Medulla oblongata (tissue), 1 donor: Measurements from ENCODE around the gene TPRKB.
"Not testable (repeated sequence)": the region's sequence is repeated elsewhere in the genome, so short reads cannot be mapped to it uniquely, and the experiment has no call there.

Source experiments
- DNase-seq: peaks from one replicate; pipeline ENCODE4 v3.0.0-alpha.2; 2015; ENCODE audit errors: extremely low spot score

The TPRKB gene

DNA sequence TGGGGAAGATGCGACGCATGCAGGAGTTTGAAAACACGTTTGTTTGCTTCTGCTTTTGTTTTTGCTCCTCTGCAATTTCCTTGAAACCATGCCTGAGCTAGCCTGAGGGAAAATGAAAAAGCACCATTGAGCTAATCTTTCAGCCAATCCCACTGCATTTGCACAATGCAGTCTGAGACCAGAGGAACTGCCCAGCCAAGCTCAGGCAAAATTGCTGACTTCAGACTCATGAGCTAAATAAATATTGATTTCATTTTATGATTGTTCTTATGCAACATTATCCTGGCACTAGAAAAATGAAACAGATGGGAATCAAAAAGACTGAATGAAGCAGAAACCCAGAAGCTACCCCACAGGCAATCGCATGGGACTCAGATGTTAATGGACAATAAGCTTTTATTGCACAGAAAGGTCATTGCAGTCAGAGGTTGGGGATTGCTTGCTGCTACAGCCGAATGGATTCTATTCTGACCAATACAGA lies 37.0 kb downstream of the TPRKB start:
- peak; percentile 51 for DNase-seq

DNA sequence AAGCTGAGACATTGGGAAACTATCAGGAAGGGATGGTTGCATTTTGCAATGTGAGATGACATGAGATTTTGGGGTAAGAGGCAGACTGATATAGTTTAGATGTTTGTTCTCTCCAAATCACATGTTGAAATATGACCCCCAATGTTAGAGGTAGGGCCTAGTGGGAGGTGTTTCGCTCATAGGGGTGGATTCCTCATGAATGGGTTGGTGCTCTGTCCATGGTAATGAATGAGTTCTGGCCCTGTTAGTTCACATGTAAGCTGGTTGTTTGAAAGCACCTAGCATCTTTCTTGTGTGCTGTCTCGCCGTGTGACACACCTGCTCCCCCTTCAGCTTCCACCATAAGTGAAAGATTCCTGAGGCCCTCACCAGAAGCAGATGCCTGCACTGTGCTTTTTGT lies 37.7 kb downstream of the TPRKB start:
- DNase-seq: no peak

DNA sequence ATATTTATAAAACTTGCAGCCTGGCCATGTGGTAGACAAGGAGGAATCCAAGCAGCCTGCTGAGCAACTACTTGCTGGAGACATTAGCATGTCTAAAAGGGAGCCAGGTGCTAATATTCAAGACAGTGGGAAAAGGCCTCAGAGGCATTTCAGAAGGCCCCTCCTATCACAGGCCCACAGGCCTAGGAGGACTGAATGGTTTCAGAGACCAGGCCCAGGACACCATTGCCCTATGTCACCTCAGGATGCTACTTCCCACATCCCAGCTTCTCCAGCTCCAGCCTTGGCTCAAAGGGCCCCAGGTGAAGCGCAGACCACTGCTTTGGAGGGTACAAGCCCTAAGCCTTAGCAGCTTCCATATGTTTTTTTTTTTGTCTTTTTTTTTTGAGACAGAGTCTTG lies 39.0 kb downstream of the TPRKB start:
- DNase-seq: no peak

DNA sequence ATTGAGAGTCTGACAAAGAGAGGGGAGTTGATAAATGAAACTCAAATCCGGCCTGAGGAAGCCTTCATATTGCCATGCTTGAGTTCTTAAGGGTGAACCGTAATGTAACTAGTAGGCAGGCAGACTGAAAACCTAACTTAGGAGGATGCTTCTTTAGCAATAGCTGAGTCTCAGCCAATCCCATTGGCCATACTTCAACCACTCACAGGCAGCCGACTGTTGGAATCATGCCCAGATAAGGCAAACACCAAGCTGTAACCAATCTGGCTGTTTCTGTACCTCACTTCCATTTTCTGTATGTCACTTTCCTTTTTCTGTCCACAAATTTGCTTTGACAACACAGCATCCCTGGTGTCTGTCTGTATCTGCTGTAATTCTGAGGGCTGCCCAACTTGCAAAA lies 39.5 kb downstream of the TPRKB start:
- no peak for DNase-seq

DNA sequence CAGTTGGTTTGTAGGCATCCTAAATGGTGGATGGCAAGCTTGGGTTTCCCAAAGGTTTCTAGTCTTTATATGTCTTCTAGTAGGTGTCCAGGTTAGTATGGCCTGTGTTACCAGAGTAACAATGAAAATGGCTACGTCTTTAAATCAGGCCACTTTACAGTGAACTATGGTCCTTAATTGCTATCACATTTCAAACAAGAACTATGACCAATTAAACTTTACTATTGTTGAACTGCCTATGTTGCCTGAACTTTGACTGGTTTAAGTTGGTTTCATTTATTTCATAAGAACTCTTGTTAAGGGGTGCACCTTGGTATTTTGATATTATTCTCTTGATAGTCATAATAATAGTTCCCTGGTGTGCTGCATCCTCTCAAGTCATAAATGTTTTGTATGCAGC lies 40.2 kb downstream of the TPRKB start:
- not testable (repeated sequence) for DNase-seq

DNA sequence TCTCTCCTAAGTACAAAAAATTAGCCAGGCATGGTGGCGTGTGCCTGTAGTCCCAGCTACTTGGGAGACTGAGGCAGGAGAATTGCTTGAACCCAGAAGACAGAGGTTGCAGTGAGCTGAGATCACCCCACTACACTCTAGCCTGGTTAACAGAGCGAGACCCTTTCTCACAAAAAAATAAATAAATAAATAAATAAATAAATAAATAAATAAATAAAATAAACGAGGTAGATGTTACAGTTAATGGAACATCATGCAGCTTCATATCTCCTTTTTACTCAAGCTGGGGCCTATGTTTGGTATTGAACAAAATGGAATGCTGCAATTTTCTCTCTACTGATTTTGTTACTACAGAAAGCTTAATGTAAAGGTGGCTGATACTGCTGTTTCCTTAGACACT lies 40.6 kb downstream of the TPRKB start:
- not testable (repeated sequence) for DNase-seq

DNA sequence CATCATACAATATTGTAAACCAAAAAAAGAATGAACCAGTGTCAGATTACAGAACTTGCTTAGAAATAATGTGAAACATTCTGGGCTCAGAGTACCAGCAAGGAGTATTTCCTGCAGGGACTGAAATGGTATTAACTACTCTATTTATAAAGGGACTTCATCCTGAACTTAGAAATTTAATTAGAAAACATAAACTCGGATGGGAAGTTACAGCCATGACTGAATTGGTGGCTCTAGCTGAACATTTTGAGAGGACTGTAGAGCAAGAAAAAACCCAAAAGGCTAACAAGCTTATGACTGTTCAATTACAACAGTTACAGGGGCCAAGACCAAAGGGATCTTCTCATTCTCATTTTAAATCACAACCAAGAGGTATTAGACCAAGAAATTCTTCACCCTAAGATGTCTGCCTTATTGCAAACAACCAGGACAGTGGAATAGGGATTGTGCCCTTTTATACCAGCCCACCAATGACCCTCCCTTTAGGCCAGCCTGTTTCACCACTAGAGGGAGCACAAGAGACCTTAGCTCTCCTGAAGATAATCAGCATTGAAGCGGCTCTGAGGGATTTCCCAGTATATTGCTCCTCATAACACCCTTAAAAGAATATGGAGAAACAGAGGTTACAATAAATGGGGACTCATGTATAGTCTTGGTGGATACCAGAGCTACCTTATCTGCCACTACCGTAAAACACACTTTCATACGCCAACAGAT lies 46.6 kb downstream of the TPRKB start:
- DNase-seq: peak; percentile 9

DNA sequence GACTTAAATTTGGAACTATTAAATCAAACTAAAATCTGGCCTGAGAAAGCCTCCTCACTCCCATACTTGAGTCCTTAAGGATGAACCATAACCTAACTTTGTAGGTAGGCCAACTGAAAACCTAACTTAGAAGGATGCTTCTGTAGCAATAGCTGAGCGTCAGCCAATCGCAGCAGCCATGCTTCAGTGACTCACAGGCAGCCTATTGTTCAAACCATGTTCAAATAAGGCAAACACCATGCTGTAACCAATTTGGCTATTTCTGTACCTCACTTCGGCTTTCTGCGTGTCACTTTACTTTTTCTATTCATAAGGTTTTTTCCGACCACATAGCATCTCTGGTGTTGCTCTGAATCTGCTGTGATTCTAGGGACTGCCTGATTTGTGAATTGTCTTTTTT lies 48.7 kb downstream of the TPRKB start:
- not testable (repeated sequence) for DNase-seq

DNA sequence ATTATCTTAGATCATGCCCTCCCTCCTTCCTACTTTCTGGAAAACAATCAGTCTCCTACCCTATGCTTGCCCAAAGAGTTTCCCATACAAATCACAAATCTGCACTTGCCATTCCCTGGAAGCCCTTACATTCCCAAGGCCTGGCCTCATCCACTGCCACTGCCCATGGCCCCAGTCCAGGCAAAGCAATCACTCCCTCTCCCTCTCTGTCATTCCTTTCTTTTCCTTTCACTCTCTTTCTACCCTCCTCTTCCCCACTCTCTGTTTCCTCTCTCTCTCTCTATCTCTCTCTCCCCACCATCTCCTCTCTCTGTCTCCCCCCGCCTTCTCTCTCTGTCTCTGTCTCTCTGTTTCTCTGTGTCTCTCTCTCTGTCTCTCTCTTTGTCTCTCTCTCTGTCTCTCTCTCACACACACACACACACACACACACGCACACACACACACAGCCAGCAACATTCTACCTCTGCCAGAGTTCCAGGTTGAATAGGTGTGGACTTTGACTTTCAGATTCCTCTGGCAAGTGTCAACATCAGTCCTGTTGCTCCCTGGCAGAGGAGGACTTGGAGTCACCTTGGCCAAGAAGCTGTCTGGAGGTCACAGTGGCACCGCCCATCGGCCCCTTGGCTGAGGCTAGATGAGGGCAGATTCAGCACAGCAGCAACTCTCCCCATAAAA lies 51.2 kb downstream of the TPRKB start:
- no peak for DNase-seq

DNA sequence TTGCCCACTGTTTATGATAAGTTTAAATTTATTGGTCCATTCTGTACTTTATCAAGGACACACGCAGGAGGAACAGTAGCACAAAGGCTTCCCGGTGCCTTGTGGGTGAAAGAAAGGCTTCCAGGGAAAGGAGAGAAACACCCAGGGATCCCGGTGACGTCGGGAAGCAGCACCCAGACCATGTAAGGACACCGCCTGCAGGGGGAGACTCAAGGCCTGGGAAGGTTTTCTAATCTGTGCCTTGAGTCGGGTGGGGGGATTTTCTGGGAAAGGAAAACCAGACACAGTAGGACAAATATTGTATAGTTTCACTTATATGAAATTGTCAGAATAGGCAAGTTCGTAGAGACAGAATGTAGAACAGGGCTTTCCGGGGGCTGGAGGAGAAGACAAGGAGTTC lies 52.2 kb downstream of the TPRKB start:
- not testable (repeated sequence) for DNase-seq

DNA sequence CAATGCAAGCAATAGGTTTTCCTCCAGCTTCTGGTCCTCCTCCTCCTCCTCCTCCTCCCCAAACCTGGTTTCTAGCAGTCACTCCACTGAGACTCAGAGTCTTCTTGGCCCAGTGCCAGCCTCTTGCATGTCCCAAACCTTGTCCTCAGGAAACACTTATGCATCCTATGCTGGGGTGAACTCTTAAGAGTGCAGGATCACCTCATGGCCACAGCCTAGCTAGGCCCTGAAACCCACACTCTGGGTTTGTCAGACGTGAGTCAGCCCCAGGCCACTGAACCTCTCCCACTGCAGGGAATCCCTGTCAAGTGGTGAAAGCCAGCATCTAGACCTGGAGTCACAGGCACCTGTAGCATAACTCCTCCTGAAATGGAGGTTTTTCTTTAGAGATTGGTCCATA lies 52.8 kb downstream of the TPRKB start:
- DNase-seq: not testable (repeated sequence)

DNA sequence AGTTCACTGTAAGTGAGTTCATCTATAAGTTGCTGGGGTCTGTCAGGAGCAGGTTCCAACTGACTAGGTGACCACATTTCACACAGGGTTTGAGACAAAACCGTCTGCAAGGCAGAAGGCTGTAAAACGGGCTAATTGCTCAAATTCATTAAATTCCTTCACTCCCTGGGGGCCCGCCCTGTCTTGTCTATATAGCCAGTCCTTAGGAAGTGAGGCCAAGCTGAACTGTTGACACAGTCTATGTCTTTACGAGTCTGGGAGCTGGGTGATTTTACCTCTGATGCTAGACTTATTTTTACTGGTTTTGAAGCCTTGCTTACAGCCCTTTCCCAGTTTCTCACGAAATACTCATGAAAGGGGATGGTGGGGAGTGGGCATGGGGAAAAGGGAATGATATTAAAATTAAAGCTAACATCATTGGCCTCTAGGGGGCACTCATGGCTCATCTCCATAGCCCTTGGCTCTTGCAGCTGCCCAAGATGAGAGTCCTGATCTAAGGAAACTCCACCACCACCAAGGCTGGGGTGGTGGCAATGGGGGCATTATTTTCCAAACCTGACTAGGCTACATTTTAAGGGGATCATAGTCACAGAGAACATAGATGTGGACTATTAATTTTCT lies 57.1 kb downstream of the TPRKB start:
- DNase-seq: peak; percentile 37
